Endometrial microvascular endothelial cells (primary cell): ENCODE results near the gene TOR4A. TPM values are rescaled to one million over a fixed set of nuclear protein-coding genes. Genes with fewer than 3 reads are reported as not detected.
"Not testable (repeated sequence)": the region's sequence is repeated elsewhere in the genome, so short reads cannot be mapped to it uniquely, and the experiment has no call there.

ENCODE experiments used
- in situ Hi-C: cut with HindIII; loops from 2 replicates; pipeline ENCODE4 v1.10.0; 2017; ENCODE audit warnings: low sequenced_read_pairs, low pct_unique_long_range_greater_than_20kb; ENCODE audit errors: inconsistent ontology term
- total RNA-seq: library from RNA; depleted of rRNA; stranded (reverse); fragments of >200 nt; gene quantifications from one replicate; pipeline ENCODE4 v1.2.3, GENCODE V29; 2015; ENCODE audit errors: inconsistent ontology term

TOR4A gene
- total RNA-seq, 1 donor from 2014 or later: 53.1 TPM

DNA sequence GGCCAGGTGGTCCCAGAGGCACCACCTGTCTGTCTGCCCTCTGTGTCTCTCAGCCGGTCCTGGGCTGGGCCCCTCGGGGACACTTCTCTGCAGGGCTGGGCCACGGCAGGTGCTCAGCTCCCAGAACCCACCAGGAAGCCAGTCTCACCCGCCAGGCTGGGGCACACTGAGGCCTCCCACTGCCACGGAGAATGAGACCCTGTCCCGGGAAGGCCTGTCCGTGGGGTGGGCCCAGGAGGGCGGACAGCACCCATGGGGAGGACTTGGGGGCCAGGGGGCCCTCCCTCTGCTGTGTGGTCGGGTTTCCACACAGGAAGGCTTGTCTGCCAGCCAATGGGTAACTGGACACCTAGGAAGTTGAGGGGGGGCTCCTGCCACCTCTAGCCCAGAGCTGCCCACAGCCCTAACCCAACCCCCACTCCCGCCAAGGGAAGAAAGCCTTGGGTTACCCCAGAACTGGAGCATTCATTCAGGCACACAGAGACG lies 40.5 kb upstream of the TOR4A start:
- in situ Hi-C loops: no loop called here

DNA sequence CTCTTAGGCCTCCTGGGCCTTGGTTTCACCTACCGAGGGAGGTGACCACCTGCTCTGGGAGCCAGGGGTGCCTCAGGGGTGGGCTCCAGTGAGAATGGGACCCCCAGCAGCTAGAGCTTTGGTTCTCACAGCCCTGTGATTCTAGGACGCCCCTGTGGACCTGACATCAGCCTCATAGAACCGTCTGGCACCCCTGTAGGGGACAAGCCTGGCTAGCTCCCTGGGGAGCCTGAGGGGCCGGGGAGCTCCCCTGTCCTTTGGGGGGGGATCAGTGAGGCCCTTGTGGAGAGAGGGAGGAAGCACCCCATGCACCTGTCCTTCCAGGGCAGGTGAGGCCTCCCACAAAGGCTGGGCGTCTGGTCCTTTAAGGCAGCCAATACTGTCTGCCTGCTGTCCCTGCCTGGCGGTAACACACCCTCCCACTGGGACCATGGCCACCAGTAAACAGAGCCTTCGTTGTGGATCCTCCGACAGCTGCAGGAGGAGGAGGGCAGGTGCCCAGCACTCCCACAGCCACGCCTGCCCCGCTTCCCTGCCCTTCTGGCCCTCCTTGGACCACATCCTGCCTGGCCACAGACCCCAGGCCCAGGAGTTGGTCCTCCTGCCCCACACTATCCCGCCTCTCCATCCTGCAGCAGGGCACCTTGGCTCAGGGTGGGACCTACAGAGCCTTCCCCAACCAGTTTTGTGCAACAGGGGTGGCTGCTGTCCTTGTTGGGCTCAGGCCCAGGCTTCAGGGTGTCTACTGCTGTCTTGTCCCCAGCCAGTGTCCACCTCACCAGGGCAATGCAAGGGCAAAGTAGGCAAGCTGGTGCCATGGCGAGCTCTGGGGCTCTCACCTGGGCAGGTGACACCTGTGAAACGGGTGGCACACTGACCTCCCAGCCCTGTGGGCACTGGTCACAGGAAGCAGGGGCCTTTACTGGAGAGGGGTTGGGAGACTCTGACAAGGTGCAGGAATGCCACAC lies 39.5 kb upstream of the TOR4A start:
- in situ Hi-C loops: no loop called here

DNA sequence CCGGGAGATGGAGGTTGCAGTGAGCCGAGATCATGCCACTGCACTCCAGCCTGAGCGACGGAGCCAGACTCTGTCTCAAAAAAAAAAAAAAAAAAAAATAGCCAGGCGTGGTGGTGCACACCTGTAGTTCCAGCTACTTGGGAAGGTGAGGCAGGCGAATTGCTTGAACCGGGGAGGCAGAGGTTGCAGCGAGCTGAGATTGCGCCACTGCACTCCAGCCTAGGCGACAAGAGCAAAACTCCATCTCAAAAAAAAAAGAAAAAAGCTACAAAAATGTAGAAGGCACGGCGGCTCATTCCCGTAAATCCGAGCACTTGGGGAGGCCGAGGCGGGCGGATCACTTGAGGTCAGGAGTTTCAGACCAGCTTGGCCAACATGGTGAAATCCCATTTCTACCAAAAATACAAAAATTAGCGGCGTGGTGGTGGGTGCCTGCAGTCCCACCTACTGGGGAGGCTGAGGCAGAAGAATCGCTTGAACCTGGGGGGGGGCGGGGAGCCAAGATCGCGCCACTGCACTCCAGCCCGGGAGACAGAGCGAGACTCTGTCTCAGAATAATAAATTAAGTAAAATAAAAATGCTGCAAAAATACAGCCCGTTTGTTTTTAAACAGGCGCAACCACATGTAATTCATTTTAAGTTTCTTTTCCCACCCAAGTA lies 37.9 kb upstream of the TOR4A start:
- in situ Hi-C loops: not testable (repeated sequence)

DNA sequence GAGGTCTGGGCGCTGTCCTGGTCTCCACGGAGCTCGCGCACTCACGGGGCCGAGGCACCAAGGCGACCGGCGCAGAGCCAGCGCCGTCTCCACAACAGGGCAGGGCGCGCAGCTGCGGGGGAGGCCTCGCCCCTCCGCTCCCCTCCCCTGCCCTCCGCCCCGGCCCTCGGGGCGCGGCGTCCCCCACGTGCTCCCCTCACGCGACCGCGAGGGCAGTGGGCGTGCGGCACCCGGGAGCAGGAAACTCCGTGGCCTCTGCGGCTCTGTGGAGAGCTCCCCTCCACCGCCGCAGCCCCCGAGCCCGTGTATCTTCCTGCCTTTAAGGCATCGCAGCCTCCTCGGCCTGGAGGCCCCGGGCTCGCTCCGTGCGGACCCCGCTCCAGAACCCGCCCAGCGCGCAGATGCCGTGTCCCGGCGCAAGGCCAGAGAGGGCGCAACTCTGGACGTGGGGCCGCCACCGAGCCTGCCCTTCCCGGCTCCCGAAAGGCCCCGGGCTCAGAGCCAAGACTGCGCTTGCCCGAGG lies 37.1 kb upstream of the TOR4A start:
- in situ Hi-C loops: no loop called here

DNA sequence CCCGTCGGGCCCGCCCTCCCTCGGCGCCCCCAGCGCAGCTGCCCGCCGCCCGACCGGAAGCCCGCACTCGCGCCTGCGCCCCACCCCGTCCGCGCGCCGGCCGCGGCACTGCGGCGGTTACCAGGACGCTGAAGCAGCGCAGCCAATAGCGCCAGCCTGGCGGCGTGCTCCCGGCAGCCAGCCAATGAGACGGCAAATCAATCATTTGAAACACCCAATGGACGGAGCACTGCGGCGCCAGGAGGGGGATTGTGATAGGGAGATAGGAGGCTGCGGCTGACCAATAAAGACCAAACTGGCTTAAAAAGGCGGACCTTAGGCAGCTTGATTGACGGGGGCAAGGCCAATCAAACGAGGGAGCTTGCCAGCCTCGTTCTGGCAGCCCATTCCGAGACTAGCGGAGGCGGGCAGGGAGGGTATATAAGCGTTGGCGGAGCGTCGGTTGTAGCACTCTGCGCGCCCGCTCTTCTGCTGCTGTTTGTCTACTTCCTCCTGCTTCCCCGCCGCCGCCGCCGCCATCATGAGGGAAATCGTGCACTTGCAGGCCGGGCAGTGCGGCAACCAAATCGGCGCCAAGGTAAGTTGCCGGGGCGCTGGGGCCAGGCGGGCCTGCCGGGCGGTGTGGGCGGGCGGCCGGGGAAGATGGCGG lies 36.6 kb upstream of the TOR4A start, which contains the start of gene TUBB4B:
Gene TUBB4B (plus strand): TSS at position 447 of the 649 bp plus-strand sequence. CDS start 74 bp downstream, at position 521.
- in situ Hi-C loops: no loop called here

DNA sequence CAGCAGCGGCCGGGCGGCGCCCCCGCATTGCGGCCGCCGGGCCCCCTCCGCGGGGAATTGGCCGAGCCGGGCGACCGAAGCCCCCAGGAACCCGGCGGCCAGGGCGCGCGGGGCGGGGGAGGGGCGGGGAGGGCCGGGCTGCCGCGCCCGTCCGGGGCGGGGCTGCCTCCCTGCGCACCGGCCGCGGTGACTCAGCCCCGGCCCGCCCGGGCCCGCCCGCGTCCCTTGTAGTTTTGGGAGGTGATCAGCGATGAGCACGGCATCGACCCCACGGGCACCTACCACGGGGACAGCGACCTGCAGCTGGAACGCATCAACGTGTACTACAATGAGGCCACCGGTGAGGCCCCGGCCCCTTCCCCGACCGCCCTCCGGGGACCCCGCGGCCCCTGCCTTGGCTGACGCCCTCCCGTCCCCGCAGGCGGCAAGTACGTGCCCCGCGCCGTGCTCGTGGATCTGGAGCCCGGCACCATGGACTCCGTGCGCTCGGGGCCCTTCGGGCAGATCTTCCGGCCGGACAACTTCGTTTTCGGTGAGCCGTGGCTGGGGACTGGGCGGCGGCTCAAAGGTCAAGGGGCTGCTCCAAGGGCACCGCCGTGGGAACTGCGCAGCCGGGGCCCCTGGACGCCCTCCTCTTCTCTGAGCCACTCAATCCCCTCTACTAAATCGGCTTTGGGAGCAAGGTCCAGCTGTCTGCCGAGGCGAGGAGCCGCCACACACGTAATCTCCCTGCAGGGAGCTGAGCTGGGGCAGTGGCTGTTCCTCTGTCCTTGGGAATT lies 35.8 kb upstream of the TOR4A start:
- in situ Hi-C loops: no loop called here

DNA sequence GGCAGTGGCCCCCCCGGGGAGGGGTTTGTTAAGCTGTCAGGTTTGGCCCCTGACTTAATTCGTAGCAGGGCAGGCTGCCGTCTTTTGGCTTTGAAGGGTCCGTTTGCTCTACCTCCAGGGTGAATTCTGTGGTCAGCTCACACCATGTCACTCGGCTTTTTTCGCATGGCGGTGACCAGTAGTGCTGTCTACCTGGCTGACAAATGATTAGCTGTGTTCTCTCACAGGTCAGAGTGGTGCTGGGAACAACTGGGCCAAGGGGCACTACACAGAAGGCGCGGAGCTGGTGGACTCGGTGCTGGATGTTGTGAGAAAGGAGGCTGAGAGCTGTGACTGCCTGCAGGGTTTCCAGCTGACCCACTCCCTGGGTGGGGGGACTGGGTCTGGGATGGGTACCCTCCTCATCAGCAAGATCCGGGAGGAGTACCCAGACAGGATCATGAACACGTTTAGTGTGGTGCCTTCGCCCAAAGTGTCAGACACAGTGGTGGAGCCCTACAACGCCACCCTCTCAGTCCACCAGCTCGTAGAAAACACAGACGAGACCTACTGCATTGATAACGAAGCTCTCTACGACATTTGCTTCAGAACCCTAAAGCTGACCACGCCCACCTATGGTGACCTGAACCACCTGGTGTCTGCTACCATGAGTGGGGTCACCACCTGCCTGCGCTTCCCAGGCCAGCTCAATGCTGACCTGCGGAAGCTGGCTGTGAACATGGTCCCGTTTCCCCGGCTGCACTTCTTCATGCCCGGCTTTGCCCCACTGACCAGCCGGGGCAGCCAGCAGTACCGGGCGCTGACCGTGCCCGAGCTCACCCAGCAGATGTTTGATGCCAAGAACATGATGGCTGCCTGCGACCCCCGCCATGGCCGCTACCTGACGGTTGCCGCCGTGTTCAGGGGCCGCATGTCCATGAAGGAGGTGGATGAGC lies 35.0 kb upstream of the TOR4A start:
- in situ Hi-C loops: no loop called here

DNA sequence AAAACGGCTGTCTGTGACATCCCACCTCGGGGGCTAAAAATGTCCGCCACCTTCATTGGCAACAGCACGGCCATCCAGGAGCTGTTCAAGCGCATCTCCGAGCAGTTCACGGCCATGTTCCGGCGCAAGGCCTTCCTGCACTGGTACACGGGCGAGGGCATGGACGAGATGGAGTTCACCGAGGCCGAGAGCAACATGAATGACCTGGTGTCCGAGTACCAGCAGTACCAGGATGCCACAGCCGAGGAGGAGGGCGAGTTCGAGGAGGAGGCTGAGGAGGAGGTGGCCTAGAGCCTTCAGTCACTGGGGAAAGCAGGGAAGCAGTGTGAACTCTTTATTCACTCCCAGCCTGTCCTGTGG lies 34.3 kb upstream of the TOR4A start:
- in situ Hi-C loops: not testable (repeated sequence)

DNA sequence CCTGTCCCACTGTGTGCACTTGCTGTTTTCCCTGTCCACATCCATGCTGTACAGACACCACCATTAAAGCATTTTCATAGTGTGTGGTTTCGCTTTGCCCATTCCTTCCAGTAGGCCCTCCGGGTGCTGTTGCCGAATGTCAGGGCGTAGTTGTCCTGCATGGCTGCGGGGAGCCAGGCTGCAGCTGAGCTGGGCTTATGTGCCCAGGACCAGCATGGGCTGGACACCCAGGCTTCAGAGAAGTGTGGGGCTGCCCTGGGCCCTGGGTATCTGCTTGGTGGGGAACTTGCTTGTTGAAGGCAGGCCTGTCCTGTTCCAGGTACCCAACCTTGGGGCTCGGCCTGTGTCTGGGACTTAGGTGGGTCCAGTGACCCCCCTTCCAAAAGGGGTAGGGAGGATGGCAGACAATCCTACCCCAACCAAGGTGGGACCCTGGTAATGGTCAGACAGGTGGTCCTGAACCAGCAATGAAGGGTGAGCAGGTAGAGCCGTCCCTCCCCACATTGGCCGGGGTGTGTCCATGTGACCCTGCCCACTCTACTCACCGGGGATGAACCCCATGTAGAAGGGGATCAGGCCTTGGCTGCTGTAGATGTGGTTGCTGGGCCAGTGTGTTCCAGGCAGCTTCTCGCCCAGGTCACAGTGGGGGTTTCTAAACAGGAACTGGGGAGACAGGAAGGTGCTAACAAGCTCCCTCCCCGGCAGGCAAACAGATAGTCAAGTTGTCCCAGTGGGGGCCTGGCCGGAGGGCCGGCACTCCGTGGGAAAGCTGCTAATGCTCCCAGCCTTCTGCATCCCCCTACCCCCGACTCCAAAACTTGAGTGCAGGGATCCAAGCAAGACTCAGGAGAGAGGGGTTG lies 33.7 kb upstream of the TOR4A start:
- in situ Hi-C loops: no loop called here

DNA sequence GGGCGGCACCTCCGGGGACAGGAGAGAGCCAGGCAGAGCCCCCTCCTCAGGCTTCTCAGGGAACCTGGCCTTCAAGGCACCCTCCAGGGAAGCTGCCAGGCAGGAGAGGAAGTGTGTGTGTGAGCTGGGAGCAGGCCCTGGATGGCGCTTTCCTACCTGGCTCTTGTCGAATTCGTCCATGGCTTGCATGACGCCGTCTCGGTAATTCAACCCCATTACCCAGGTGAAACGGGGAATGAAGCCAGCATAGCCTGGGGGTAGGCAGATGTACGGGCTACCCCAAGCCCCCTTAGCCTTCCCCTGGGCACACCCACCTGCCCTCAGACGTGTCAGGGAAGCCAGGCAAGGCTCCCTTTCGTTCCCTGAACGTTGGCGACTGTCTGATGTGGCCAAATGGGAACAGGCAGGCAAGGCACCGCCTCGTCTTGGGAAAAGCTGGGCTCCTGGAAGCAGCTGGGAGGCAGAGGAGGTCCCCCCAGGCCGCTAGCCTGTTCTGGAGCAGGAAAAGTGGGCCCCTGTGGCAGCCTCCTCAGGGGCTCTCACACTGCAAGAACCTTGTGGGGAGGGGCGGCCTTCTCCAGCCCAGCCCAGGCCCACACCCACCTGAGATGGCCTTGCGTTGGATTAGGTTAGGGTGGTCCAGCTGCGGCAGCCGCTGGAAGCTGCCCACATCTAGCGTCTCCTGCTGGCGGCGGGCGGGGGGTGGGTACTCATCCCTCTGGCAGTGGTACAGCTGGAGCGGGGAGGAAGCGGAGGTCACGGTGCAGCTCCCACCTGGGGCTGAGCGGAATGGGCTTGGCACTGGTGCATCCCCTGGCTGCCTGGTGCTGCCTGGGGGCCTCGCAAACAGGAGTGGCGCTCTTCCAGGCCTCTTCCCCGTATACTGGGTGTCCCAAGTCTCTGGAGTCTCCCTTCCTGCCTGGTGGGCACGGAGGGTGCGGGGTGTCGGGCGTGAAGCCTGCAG lies 32.8 kb upstream of the TOR4A start:
- in situ Hi-C loops: no loop called here

DNA sequence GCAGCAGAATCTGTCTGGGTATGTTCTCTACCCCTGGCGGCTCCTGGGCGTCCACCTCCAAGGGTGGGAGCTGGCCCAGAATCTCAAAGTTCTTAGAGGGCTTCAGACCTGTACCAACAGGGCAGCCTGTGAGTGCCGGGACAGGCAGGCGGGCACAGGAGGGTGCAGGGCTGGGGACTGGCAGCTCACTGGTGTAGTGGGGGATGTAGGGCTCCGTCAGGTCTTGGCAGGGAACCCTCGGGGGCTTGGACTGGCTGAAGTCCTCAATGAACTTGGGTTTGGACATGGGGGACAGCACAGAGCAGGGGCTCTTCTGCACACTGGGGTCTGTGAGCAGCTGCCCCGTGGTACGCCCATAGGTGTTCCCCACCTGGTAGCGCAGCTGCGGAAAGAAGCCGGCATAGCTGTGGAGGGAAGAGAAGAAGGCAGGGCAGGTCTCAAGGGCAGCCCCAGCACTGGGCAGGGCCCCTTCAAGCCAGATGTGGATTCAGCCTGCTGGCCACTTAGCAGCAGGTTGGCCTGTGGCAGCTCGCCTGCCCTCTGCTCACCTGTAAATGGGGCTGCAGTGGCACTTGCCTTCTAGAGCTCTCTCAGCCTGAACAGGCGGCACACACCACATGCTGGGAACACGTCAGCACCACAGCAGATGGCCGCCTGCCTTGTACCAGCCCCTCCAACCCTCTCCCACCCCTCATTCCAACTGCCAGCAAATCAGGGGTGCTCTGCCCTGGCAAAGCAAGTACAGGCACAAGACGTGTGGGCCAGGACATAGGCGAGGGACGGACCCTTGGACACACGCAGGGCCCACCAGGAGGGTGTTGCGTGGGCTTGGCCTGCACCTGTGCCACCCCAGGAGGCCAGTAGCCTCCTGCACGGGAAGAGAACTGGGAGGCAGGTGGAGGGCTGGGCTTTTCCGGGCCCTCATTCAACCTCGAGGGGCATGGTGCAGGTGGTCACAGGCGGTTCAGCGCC lies 31.8 kb upstream of the TOR4A start:
- in situ Hi-C loops: no loop called here

DNA sequence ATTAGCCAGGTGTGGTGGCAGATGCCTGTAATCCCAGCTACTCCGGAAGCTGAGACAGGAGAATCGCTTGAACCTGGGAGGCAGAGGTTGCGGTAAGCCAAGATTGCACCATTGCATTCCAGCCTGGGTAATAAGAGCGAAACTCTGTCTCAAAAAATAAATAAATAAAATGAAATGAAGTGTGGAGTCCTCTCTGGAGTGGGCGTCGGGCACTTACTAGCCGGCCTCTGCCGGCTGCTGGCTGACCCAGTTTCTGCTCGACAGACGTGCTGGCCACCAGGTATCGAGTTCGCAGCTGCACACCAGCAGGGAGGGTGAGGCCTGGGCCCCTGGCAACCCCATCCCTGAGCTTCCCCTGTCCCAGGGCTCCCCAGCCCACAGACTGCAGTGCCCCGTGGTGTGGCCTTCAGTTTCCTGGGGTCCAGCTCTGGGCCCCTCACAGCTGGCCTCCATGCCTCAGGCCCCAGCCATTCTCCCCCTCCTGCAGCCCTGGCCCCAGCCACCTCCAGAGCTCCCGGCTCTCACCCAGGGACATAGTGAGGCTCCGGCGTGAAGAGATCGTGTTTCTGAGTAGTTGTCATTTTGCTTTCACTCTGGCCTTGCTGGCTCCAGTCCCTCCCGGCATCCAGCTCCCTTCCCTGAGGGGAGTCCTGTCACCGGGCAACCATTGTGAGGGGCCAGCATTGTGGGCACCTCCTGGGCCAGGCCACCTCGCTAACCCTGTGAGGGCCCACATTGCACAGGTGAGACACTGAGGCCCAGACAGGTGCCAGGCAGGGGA lies 30.2 kb upstream of the TOR4A start:
- in situ Hi-C loops: no loop called here

DNA sequence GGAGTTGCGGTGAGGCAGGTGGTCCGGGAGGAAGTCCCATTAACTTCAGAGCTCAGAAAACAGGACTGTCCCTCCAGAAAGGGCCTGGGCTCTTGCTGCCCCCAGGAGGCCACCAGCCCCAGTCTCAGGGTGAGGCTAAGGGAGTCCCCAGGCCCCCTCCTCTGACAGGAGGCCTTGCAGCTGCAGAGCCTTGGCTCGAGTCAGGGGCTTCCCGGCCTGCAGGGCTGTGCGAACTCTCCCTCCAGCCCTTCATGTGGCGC lies 29.7 kb upstream of the TOR4A start:
- in situ Hi-C loops: no loop called here
